Breast epithelium (tissue), 3 donors: ENCODE results near the gene DGKI.

ENCODE experiments used
- CTCF ChIP-seq, 3 donors: fragments of 450-650 bp; IDR thresholded peaks; one replicate each; pipeline ENCODE4 v1.5.1; 2016 to 2017; ENCODE audit warnings: antibody characterized with exemption in 3 of 3, mild to moderate bottlenecking in 3 of 3, moderate library complexity in 3 of 3
- POLR2A ChIP-seq: fragments of 450-650 bp; IDR thresholded peaks from one replicate; pipeline ENCODE4 v1.6.1; 2016; ENCODE audit warnings: antibody characterized with exemption, mild to moderate bottlenecking, moderate library complexity
- POLR2AphosphoS5 ChIP-seq, 3 donors: sonication (generic); formaldehyde crosslinking; IDR thresholded peaks; one replicate each; pipeline ENCODE4 v1.6.1; 2017; ENCODE audit warnings: antibody characterized with exemption in 3 of 3

GRCh38 chr7:137390076-137390475, 456.7 kb downstream of the DGKI start:
- TF ChIP-seq POLR2A, result no peak
- no peak for TF ChIP-seq POLR2AphosphoS5 (IDR thresholded peaks at IDR 0.05)
- TF ChIP-seq CTCF (IDR thresholded peaks at IDR 0.05), result no peak
